ENCODE data around the gene ADAM10. TPM values are rescaled to one million over a fixed set of nuclear protein-coding genes. Genes with fewer than 3 reads are reported as not detected.

The ADAM10 gene
- total and polyA plus RNA-seq, 2 of the 8 experiments (the other 6 are each of a cell fraction or from before 2014, with no cell fraction given), result 46.5 to 163 TPM

DNA sequence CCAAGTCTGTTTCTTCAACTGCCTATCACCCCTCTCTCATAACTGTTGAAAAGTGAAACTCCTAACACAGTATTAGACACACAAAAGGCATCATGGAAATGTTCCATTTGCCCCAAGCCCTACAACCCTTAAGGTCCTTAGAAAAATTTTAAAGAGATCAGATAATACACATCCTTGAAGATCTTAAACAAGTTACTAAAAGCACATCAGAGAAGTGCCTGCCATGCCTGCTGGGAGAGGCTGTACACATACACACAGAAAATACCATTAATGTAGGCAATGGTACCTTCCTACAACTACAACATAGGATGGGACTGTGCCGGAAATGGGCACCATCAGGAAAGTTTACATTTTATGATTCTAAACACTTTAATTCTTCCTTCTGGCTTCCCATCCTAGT, 3.3 kb downstream of the ADAM10 start:
- H2BK120ac ChIP-seq (replicated peaks; ENCODE audit: low read depth, low read length), result no peak overlapping the region
- no peak overlapping the region for H3K14ac ChIP-seq (ENCODE audit: insufficient read length)
- H3K79me2 ChIP-seq (ENCODE audit: control insufficient read depth in 1 of 2, insufficient read depth in 2 of 2, low read length in 2 of 2), result peaks cover 23 to 75% of the 10 kb centered on the region in 2 experiments; a peak in 3 of 4 replicates
- H2BK15ac ChIP-seq (ENCODE audit: low read length), result no peak overlapping the region
- TF ChIP-seq ATF3 (IDR thresholded peaks at IDR 0.05; ENCODE audit: insufficient read depth, low read depth, low read length) (no peak), HDAC6 (IDR thresholded peaks at IDR 0.05; ENCODE audit: low read depth, low read length) (no peak), BCL11A (IDR thresholded peaks at IDR 0.05; ENCODE audit: low read depth in 2 of 2, low read length in 2 of 2) (no peak), YY1 (IDR thresholded peaks at IDR 0.05; ENCODE audit: low read depth, low read length) (no peak), EP300 (IDR thresholded peaks at IDR 0.05; ENCODE audit: borderline replicate concordance in 1 of 2, low read depth in 2 of 2, low read length in 2 of 2) (no peak), PHF8 (conservative IDR thresholded peaks at IDR 0.05; ENCODE audit: low read depth, low read length) (no peak), JUN (IDR thresholded peaks at IDR 0.05; ENCODE audit: low read depth, low read length) (no peak)
- DNase-seq (ENCODE audit: low read depth in 1 of 2, low spot score in 2 of 2) (no peak), FAIRE-seq (no peak)
- peaks cover 7 to 10% of the 10 kb centered on the region in 2 experiments for H4K20me1 ChIP-seq (replicated peaks in 1 of 2; ENCODE audit: control insufficient read depth in 1 of 2, insufficient read depth in 2 of 2, low read length in 2 of 2)
- H2AK5ac ChIP-seq (ENCODE audit: low read depth, low read length), result no peak overlapping the region
- no peak overlapping the region for H4K5ac ChIP-seq (ENCODE audit: insufficient read length, low read depth, low read length)
- H3K79me1 ChIP-seq (ENCODE audit: low read depth, low read length), result peaks cover 2% of the 10 kb centered on the region; the same call in 1 of the 2 replicates
- no peak overlapping the region for H3K23ac ChIP-seq (ENCODE audit: insufficient read length)
- no peak overlapping the region for H3K4me3 ChIP-seq (ENCODE audit: extremely low read depth in 1 of 4, insufficient read depth in 2 of 4, low read depth in 3 of 4, low read length in 4 of 4)
- H3K9ac ChIP-seq (replicated peaks in 1 of 4; ENCODE audit: extremely low read depth in 1 of 4, low read depth in 3 of 4, low read length in 3 of 4), result no peak overlapping the region
- no peak overlapping the region for H4K91ac ChIP-seq (replicated peaks; ENCODE audit: insufficient read length, low read length)
- H3K4me2 ChIP-seq (ENCODE audit: insufficient read depth in 1 of 2, low read depth in 2 of 2, low read length in 2 of 2), result no peak overlapping the region
- peaks cover 4% of the 10 kb centered on the region; the same call in 1 of the 2 replicates for H3K23me2 ChIP-seq (ENCODE audit: low read depth, low read length)
- H3K56ac ChIP-seq (replicated peaks; ENCODE audit: insufficient read length, low read depth, low read length), result no peak overlapping the region
- H3K18ac ChIP-seq (ENCODE audit: extremely low read depth, low read length), result no peak overlapping the region
- H3K4ac ChIP-seq (replicated peaks; ENCODE audit: insufficient read length, low read depth, low read length), result no peak overlapping the region
- no peak overlapping the region for H2BK12ac ChIP-seq (ENCODE audit: low read depth, low read length)
- CTCF ChIA-PET (ENCODE audit: partially characterized antibody), result interaction anchor here (1.0 kb wide), 1 partner anchor 14 kb away, joined by 3 read pairs; no protein-coding TSS in a partner anchor
- no peak overlapping the region for H3K27ac ChIP-seq (ENCODE audit: low read depth, low read length)
- 96% methylated on average over 1 of the region's 1 CpG; no CpG with 5 or more reads in 1 of the 2 experiments for WGBS, 2 experiments (ENCODE audit: extremely low coverage in 1 of 2, insufficient coverage in 1 of 2, insufficient read length in 1 of 2, insufficient replicate concordance in 2 of 2, low coverage in 1 of 2, low lambda C conversion rate in 2 of 2, missing lambda C conversion rate in 1 of 2)
- no peaks in the 10 kb centered on the region for H3K36me3 ChIP-seq (ENCODE audit: control insufficient read depth in 2 of 4, insufficient read depth in 4 of 4, low read length in 3 of 4)
- no peaks in the 10 kb centered on the region for H3K9me3 ChIP-seq (ENCODE audit: insufficient read depth in 2 of 2, low read depth in 1 of 2, low read length in 1 of 2)
- no peak overlapping the region for H2AFZ ChIP-seq (ENCODE audit: low read length)
- no peaks in the 10 kb centered on the region; a peak in 1 of 7 replicates for H3K27me3 ChIP-seq (replicated peaks in 1 of 4; ENCODE audit: control insufficient read depth in 3 of 4, extremely low read depth in 1 of 4, insufficient read depth in 3 of 4, low read length in 3 of 4)
- no peak overlapping the region for H4K8ac ChIP-seq (ENCODE audit: extremely low read depth, insufficient read depth, low read length)
- H2BK20ac ChIP-seq (ENCODE audit: low read length), result no peak overlapping the region
- POLR2A ChIA-PET (ENCODE audit: partially characterized antibody), result interaction anchor here (0.7 kb wide), 1 partner anchor 11 kb away, joined by 3 read pairs; no protein-coding TSS in a partner anchor
- H3K4me1 ChIP-seq (replicated peaks in 1 of 4; ENCODE audit: control insufficient read depth in 3 of 4, insufficient read depth in 4 of 4, low read length in 3 of 4), result peaks cover 4 to 6% (median 5%) of the 10 kb centered on the region in 4 experiments
- no peak overlapping the region for H2BK5ac ChIP-seq (ENCODE audit: low read depth, low read length)

Measured in H1 (cell line).